ENCODE data around the gene DYNLT4.

- TF ChIP-seq POLR2A (IDR thresholded peaks at IDR 0.05) (no peak), CTCF (IDR thresholded peaks at IDR 0.05) (no peak)
These were observed 29.0 kb downstream of the DYNLT4 start for GRCh38 chr1:44777969-44778635.
